HG03108 (cell line): ENCODE data around the gene FNIP2.
"Not testable (repeated sequence)": the region's sequence is repeated elsewhere in the genome, so short reads cannot be mapped to it uniquely, and the experiment has no call there.

ENCODE experiments used
- ATAC-seq: cut with Tn5 transposase; IDR thresholded peaks from one replicate; pipeline ENCODE4 v1.9.1; 2021; ENCODE audit warnings: moderate library complexity; ENCODE audit not compliant: unreplicated experiment

Gene FNIP2

DNA sequence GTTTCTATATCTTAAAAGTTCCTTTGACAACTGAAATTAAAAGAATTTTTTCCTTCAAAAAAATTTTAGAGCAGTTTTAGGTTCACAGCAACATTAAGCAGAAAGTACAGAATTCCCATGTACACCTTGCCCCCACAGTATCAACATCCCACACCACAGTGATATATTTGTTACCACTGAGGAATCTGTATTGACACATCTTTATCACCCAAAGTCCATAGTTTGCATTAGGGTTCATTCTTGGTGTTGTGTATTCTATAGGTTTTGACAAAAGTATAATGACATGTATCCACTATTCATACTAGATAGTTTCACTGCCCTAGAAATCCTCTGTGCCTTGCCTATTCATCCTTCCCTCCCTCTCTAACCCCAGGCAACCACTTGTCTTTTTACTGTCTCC lies 43.7 kb downstream of the FNIP2 start:
- ATAC-seq = no peak

DNA sequence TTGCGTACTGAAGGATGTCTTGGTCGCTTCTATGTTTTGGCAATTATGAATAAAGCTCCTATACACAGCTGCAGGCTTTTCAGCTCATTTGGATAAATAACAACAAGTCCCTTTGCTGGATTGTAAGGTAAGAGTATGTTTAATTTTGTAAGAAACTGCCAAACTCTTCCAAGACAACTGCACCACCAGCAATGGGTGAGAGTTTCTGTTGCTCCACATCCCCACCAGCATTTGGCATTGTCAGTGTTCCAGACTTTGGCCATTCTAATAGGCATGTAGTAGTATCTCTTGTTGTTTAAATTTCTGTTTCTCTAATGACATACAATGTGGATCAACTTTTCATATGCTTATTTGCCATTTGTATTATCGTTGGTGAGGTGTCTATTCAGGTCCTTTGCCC lies 44.3 kb downstream of the FNIP2 start:
- no peak for ATAC-seq

DNA sequence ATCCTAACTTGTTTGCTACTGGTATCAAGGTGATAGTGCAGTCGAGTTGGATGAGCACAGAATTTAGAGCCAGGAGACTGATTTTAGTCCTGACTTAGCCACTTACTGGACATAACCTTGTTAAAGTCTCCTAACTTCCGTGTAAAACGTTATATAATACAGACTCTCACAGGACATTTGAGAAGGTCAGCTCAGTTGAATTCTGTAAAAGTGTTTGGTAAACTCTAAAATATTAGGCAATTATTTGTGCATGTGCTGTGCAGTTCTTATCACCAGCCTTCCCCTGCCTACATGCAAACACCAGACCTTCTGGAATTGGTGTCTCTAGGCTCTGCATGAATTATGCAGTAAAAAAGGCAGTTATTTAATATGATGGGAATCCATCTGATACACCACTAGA lies 45.4 kb downstream of the FNIP2 start:
- ATAC-seq = no peak

DNA sequence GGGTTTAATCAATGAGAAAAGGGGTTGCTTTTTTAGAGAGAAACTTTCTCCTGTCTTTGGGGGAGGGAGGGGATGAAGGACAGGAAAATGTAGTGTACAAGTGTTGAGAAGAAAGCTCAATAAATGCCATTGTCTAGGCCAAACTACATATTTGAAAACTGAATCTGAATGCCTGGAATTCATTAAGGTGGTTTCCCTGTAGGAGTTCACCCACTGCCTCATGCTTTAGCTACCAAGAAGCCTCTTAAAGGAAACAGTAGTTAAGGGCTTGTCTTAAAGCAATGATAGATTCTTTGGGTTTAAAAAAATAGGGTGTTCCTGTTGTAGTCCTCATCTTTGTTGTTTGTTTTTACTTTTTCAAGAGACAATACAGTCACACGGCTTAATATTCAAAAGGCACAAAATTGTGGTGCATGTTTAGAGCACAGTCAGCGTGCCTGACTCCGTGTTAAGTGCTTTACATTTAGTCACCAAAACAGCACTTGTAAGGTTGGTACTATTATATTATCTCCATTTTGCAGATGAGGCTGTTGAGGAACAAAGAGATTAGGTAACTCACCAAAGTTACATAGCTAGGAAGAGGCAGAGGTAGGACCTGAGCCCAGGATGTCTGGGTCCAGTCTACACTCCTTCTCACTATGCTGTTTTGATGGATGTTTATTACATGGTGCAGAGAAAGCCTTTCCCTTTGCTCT lies 46.0 kb downstream of the FNIP2 start:
- ATAC-seq = no peak

DNA sequence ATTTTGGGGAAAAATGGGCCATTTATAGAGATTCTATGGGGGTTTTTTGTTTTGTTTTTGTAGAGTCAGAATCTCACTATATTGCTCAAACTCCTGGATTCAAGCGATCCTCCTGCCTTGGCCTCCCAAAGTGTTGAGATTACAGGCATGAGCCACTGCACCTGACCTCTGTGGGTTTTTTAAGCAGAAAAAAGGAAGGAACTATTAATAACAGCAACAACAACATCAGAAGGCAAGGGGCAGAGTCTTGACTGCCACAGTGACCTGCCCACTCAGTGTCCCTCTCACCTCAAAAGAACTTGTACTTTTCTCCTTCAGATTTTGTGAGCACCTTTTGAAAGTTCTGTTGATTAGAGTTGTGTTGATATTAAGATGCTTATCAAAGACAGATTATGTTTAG lies 48.1 kb downstream of the FNIP2 start:
- peak; percentile 43 for ATAC-seq

DNA sequence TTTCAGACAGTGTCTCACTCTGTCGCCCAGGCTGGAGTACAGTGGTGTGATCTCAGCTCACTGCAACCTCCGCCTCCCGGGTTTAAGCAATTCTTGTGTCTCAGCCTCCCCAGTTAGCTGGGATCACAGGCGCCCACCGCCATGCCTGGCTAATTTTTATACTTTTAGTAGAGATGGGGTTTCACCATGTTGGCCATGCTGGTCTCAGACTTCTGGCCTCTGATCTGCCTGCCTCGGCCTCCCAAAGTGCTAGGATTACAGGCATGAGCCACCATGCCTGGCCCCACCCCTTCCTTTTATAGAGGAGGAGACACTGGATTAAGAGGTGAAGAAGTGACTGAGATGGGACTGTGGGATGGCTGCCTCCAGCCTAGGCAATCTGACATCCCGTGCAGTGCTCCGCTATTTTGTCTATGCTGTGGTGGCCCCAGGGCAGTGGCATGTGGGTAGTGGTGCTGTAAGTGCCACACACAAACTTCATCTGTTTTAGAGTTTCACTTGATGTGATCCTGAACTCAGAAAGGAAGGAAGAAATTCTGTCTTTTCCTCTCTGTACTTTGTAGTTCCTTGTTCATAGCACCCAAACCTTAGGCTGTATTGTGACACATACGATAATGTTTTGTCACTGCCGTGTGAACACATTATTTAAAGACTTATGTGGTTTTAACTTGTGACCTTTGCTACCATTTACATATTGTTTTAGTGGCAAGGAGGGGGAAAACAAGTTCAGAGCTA lies 48.9 kb downstream of the FNIP2 start:
- ATAC-seq = peak; percentile 57

DNA sequence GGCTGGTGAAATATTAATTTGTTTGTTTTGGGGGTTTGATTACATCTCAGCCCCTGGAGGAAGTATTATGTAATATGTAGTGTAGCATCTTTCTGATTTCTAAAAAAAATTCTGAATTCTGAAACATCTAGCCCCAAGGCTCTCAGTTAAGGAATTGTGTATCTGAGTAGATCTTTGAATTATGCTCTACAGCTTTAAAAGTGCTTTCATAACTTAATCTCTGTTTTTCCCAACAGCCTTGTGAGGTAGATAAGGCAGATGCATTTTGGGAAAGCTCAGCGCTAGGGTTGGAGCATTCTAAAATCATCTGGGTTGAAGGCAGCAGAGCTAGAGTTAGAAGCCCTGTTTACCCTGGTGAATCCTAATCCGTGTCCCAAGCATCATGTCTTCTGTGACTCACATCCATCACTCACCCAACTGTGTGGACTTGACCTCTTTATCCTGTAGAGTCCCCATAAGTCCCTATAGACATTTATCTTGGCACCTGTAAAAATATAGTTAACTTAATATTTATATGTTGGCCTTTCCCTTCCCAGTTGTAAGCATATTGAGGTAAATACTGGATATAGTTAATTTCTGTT lies 49.8 kb downstream of the FNIP2 start:
- ATAC-seq = no peak

DNA sequence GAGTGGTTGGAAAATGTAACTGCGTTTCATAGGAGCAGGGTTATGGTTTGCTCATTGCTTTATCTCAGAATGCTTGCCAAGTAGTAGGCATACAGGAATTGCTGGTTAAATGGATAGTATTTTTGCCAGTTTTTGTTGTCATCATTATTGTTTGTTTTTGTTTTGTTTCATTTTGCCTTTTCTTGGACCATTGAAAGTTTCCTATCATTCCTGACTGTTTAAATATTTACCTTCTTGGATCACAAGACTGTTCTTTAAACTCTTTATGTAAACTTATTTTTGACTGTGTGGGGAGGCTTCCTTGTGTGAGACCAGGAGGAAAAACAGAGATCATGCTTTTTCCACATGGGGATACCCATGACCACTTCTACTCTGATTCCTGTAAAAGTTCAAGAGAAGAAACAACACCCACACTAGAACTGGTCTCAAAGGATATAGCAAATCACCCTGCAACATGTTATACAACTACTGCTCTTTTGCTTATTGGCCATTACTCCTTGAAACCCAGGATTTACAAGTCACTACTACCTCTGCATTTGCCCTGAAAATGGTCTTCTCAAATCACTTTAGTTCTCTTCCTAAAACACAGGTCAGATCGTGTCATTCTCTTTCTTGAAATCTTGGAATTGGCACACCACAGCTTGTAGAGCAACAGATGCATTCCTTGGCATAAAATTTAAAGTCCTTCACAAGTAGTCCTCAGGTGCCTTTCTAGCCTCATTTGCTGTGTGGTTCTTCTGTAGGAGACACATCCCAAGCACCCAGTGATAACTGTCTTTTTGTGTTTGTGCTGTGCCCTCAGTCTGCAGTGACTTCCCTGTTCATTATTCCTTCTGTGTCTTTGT lies 51.3 kb downstream of the FNIP2 start:
- ATAC-seq = no peak

DNA sequence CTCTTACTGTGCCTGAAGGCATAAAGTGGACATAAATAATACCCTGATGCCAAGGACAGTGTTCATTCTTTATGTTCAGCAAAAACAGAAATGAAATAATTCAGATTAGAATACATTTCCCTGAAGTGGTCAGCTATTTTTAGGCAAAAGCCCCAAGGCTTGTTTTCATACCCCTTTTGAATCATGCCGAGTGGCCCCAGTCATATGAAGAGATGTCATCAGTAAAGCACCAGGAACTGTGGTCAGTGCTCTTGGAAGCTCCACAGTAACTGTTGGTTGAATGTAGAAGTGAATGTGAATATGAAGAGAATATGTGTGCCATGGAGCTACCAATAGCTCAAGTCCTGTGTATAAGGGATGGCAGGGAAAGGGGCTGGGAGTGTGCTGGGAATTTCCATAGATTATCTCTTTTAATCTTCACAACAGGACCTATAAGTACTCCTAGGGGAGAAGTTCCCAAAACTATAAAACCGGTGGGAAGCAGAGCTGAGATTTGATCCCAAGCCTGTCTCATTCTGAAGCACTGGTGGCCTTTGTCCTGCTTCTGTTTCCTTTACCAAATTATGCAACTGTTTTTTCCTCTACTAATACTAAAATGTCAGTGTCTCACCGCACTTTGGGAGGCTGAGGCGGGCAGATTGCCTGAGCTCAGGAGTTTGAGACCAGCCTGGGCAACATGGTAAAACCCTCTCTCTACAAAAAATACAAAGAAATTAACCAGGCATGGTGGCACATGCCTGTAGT lies 52.6 kb downstream of the FNIP2 start:
- ATAC-seq = no peak

DNA sequence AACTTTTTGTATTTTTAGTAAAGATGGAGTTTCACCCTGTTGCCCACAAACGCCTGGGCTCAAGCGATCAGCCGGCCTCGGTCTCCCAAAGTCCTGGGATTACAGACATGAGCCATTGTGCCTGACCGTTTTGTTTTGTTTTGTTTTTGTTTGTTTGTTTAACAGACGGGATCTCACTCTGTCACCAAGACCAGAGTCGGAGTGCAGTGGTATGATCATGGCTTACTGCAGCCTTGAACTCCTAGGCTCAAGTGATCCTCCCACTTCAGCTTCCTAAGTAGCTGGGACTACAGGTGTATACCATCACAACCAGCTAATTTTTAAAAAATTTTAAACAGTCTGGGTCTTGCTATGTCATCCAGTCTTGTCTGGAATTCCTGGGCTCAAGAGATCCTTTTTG lies 53.5 kb downstream of the FNIP2 start:
- no peak for ATAC-seq

DNA sequence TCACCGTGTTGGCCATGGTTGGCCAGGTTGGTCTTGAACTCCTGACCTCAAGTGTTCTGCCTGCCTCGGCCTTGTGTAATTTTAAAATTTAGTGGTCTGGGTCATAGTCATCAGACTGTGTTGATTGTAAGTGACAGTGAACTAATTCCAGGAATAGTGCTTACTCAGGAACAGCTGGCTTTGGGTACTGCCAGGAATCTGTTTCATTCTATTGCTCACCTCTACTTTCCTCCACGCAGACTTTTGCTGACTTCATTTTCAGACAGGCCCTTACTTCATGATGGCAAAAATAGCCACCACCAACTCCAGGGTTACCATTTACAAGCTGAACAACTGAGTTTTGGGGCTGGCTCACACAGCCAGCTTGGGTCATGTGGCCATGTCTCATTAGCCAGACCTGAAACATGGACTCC lies 54.6 kb downstream of the FNIP2 start:
- no peak for ATAC-seq

DNA sequence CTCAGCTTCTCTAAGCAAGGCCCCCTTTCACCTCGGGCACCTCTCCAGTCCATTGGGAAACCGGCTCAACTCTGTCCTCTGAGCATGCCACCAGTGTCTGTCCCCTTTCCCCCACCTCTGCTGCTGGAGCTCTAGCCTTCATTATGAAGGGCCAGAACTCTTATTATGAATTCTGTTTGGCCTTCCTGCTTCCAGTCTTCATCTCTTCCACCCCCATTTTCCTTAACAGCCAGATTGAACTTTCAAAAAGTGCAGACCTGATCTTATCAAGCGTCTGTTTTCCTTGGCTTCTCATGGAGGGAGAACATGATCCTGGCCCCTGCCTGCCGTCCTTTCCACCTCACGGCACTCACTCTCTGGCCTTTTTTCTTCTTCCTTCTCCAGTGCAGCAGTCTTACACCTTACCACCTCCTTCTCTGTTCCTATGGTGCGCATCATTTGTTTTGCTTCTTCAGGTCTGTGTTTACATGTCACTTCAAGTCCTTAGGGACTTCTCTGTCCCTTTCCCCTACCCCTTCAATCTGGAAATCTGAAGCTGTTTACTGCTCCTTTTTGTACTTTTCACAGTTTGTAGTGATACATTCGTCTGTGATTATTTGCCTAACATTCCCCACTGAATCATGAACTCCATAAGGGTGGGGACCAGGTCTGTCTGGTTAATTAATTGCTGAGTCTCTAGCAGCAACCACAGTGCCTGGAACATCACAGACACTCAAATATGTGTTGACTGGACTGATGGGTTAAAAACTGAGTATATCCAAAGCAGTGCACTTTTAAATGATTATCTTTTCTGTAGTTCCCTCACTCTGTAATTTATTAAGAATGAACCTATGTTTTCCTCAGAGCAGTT lies 55.8 kb downstream of the FNIP2 start:
- no peak for ATAC-seq

DNA sequence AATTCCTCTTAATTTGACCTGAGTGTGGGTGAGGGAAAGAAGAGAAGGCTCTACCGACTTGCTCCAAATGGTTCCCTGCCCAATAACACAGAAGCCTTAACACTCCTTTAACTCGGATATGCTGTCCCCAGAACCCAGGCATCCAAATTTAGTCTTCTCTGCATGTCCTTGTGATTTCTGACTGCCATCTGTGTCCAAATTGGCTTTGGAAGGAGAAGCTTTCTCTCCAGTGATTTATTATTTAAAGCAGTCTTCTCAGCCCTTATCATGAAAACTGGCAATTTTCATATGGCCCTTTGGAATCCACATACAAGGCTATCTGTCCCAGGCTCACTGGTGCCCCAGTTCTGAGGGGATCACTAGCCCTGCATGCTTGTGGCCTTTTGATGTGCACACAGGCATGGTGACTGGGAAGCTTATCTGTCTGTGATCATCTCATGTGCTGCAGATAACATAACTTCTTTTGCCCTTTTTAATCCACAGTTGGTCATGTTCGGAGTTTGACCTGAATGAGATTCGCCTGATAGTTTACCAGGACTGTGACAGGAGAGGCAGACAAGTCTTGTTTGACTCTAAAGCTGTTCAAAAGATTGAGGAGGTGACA lies 56.7 kb downstream of the FNIP2 start:
- no peak for ATAC-seq

DNA sequence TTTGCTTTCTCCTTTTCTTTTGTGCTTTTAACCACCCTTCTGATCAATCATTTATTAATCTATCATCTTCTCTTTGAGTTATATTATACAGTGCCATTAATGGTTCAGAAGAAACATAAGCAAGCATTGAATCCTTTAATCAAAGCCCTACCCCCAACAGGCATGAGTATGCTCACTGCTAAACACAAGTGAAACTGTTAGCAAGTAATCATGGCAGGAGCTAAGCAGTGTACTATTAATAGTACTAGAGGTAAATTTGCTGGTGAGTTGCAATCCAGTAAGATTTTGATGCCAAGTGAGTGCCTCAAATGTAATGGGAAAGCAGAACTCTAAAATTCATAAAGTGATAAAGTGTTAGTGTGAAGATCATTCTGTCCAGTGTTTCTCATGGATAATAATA lies 57.2 kb downstream of the FNIP2 start:
- peak; percentile 60 for ATAC-seq

DNA sequence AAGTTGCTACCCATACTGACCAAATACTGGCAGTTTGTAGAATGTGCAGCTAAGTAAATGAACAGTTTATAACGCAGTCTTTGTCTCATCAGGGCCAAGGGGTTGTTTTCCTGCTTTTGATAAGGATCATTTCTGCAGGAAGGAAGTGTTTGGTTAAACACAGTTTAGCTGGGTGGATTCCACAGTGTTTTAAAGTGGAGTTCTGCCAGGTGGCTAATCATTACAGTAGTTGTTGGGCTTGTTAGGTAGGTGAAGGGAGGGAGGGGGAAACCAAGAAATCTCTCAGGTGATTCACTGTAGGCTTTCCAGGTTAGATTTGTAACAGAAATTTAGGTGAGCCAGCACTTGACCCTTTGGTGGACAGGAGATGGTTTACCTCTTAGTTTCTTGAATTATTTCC lies 58.1 kb downstream of the FNIP2 start:
- ATAC-seq = peak; percentile 55

DNA sequence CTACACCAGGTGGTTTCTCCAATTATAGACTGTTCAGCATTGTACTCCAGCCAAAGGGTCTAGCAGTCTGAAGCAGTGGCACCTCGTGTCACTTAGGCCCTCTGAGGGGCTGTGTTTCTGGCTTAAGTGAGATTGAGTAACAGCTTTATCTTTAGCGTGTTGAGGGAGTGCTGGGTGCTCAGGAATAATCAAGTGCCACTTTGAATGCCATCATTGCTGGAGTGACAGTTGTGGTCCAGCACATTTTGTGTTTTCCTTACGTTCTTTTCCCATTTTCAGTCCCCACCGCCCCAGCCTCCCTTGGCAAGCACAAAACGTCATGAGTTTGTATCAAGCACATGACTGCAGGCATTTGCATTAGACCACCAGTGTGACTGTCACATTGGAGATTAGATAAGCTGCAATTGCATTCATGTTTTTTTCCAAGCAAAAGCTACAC lies 58.7 kb downstream of the FNIP2 start:
- ATAC-seq = no peak

DNA sequence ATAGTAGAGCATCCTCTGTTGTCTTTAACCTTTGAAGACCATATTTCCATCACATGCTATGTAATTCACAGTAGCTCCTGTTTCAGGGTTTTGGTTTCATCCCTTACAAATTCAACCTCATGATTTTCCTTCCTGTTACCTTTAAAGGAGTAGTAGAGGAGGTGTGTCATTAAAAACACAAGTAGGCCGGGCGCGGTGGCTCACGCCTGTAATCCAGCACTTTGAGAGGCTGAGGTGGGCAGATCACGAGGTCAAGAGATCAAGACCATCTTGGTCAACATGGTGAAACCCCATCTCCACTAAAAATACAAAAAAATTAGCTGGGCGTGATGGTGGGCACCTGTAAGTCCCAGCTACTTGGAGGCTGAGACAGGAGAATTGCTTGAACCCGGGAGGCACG lies 59.3 kb downstream of the FNIP2 start:
- ATAC-seq = not testable (repeated sequence)

DNA sequence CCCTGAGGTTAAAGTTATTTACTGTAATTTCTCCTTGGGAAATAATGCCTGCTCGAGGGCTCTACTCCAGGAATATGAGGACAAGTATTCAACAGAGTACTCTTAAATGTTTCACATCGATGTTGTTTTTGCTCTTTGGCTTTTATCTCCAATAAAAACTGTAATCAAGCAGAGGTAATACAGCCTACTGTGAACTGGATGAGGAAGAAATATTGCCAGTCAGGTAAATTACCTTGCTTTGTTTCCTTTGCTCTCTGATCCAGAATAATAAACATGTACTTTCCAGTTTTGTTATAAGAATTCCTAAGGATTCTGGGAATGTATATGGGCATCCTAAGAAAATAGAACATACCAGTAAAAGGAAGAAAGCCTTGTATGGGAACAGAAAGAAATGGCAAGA lies 60.4 kb downstream of the FNIP2 start:
- ATAC-seq = no peak

DNA sequence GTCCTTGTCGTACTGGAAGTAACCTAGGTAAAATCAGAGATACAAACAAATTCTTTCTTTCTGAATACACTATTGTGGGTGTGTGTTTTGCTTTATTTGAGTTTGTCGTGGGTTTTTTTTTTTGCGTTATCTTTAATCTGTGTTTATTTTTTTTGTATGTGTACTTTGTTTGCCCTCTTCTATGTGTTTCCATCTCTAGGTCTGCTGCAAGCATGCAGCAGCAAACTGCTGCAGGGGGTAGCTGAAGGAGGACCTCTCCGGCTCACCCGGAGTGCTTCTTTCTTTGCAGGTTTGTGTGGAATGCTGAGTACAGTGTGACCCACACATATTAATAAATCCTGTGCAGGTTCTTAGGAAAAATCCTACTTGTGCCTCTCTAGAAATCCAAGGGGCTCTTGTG lies 64.8 kb downstream of the FNIP2 start:
- ATAC-seq = no peak
